IPS DF 6.9 (cell line): ENCODE results near the gene MAD1L1.

Source experiments
- DNase-seq: peaks from one replicate; pipeline ENCODE4 v3.0.0-alpha.2; 2013; ENCODE audit warnings: low read depth, low spot score
- H3K27ac ChIP-seq: one replicate; pipeline ENCODE4 v1.5.1; 2013; ENCODE audit warnings: low read length, control low read depth
- H3K27me3 ChIP-seq: 2 replicates; pipeline ENCODE4 v1.6.1; 2013; ENCODE audit warnings: mild to moderate bottlenecking, low read length; ENCODE audit not compliant: control insufficient read depth, insufficient read depth
- H3K36me3 ChIP-seq: 2 replicates; pipeline ENCODE4 v1.6.1; 2013; ENCODE audit warnings: low read length; ENCODE audit not compliant: control insufficient read depth, insufficient read depth
- H3K4me1 ChIP-seq: 2 replicates; pipeline ENCODE4 v1.6.1; 2013; ENCODE audit warnings: low read length; ENCODE audit not compliant: control insufficient read depth, insufficient read depth
- H3K4me3 ChIP-seq: 2 replicates; pipeline ENCODE4 v1.5.1; 2013; ENCODE audit warnings: mild to moderate bottlenecking, low read length
- H3K9me3 ChIP-seq: 2 replicates; pipeline ENCODE4 v1.6.1; 2013; ENCODE audit warnings: low read length, inconsistent platforms; ENCODE audit not compliant: control insufficient read depth, insufficient read depth
- WGBS: extraction: QIAGEN DNeasy Blood & Tissue Kit; methylation state at CpG from one replicate; pipeline ENCODE4 v1.1.7; 2013; ENCODE audit warnings: mixed read lengths, missing lambda C conversion rate; ENCODE audit not compliant: insufficient read length, insufficient coverage; 5-methylcytosine and 5-hydroxymethylcytosine counted together

Gene MAD1L1

GRCh38 chr7:2095436-2095835 is 137.3 kb downstream of the MAD1L1 start:
- H3K36me3 ChIP-seq, result no peaks in the 10 kb centered on the region
- no peaks in the 10 kb centered on the region for H3K4me1 ChIP-seq
- H3K9me3 ChIP-seq, result no peaks in the 10 kb centered on the region
- no peaks in the 10 kb centered on the region for H3K27me3 ChIP-seq
- WGBS, result no CpG with 5 or more reads among the region's 20 CpGs
- H3K27ac ChIP-seq, result no peak overlapping the region
- no peak overlapping the region for H3K4me3 ChIP-seq
- no peak for DNase-seq

- Histone ChIP-seq H3K36me3 (no peaks in the 10 kb centered on the region; the same call in 1 of the 2 replicates), H3K27me3 (no peaks in the 10 kb centered on the region), H3K4me1 (no peaks in the 10 kb centered on the region), H3K27ac (no peak overlapping the region), H3K9me3 (no peaks in the 10 kb centered on the region), H3K4me3 (no peak overlapping the region)
- no CpG with 5 or more reads among the region's 13 CpGs for WGBS
- no peak for DNase-seq
These were observed 138.2 kb downstream of the MAD1L1 start for GRCh38 chr7:2094454-2095045.

- no peaks in the 10 kb centered on the region for H3K27me3 ChIP-seq
- H3K4me3 ChIP-seq, result no peak overlapping the region
- H3K36me3 ChIP-seq, result no peaks in the 10 kb centered on the region; the same call in 1 of the 2 replicates
- WGBS, result no CpG with 5 or more reads among the region's 13 CpGs
- no peak for DNase-seq
- H3K9me3 ChIP-seq, result no peaks in the 10 kb centered on the region
- H3K27ac ChIP-seq, result no peak overlapping the region
- no peaks in the 10 kb centered on the region for H3K4me1 ChIP-seq
These were observed 138.9 kb downstream of the MAD1L1 start for GRCh38 chr7:2093843-2094220.

GRCh38 chr7:2093215-2093842 is 139.4 kb downstream of the MAD1L1 start:
- Histone ChIP-seq H3K36me3 (no peaks in the 10 kb centered on the region; the same call in 1 of the 2 replicates), H3K4me1 (no peaks in the 10 kb centered on the region)
- DNase-seq, result no peak

GRCh38 chr7:2092279-2092678 is 140.5 kb downstream of the MAD1L1 start:
- no peak for DNase-seq
- Histone ChIP-seq H3K4me3 (no peak overlapping the region), H3K36me3 (no peaks in the 10 kb centered on the region; the same call in 1 of the 2 replicates), H3K27me3 (no peaks in the 10 kb centered on the region), H3K9me3 (no peaks in the 10 kb centered on the region), H3K27ac (no peak overlapping the region), H3K4me1 (no peaks in the 10 kb centered on the region)
- no CpG with 5 or more reads among the region's 8 CpGs for WGBS

More at GRCh38 chr7:2093215-2093842, 139.4 kb downstream of the MAD1L1 start:
- Histone ChIP-seq H3K27me3 (no peaks in the 10 kb centered on the region), H3K9me3 (no peaks in the 10 kb centered on the region), H3K27ac (no peak overlapping the region), H3K4me3 (no peak overlapping the region)
- no CpG with 5 or more reads among the region's 15 CpGs for WGBS

GRCh38 chr7:2090526-2091520 is 141.9 kb downstream of the MAD1L1 start:
- no peak overlapping the region for H3K4me3 ChIP-seq
- no CpG with 5 or more reads among the region's 29 CpGs for WGBS
- no peaks in the 10 kb centered on the region; the same call in 1 of the 2 replicates for H3K36me3 ChIP-seq
- no peak overlapping the region for H3K27ac ChIP-seq
- no peaks in the 10 kb centered on the region for H3K27me3 ChIP-seq
- H3K4me1 ChIP-seq, result no peaks in the 10 kb centered on the region
- no peaks in the 10 kb centered on the region for H3K9me3 ChIP-seq
- DNase-seq, result no peak

- no peak overlapping the region for H3K4me3 ChIP-seq
- WGBS, result no CpG with 5 or more reads among the region's 15 CpGs
- H3K27ac ChIP-seq, result no peak overlapping the region
- H3K36me3 ChIP-seq, result peaks cover 4% of the 10 kb centered on the region; the same call in 1 of the 2 replicates
- no peak for DNase-seq
- H3K9me3 ChIP-seq, result no peaks in the 10 kb centered on the region
- no peaks in the 10 kb centered on the region for H3K27me3 ChIP-seq
- H3K4me1 ChIP-seq, result no peaks in the 10 kb centered on the region
These were observed 143.9 kb downstream of the MAD1L1 start for GRCh38 chr7:2088801-2089200.

GRCh38 chr7:2087744-2088143 is 145.0 kb downstream of the MAD1L1 start:
- Histone ChIP-seq H3K27ac (no peak overlapping the region), H3K4me3 (no peak overlapping the region), H3K36me3 (peaks cover 4% of the 10 kb centered on the region; the same call in 1 of the 2 replicates), H3K9me3 (no peaks in the 10 kb centered on the region), H3K4me1 (no peaks in the 10 kb centered on the region), H3K27me3 (no peaks in the 10 kb centered on the region)
- no CpG with 5 or more reads among the region's 11 CpGs for WGBS
- DNase-seq, result no peak

GRCh38 chr7:2086229-2086628 is 146.5 kb downstream of the MAD1L1 start:
- Histone ChIP-seq H3K27ac (no peak overlapping the region), H3K9me3 (no peaks in the 10 kb centered on the region), H3K36me3 (peaks cover 4% of the 10 kb centered on the region; the same call in 1 of the 2 replicates), H3K4me3 (no peak overlapping the region), H3K4me1 (no peaks in the 10 kb centered on the region), H3K27me3 (no peaks in the 10 kb centered on the region)
- DNase-seq, result no peak
- no CpG with 5 or more reads among the region's 13 CpGs for WGBS

GRCh38 chr7:2085804-2086203 is 146.9 kb downstream of the MAD1L1 start:
- WGBS, result no CpG with 5 or more reads among the region's 16 CpGs
- H3K9me3 ChIP-seq, result no peaks in the 10 kb centered on the region
- DNase-seq, result no peak
- H3K36me3 ChIP-seq, result peaks cover 4% of the 10 kb centered on the region; the same call in 1 of the 2 replicates
- H3K27ac ChIP-seq, result no peak overlapping the region
- H3K4me3 ChIP-seq, result no peak overlapping the region
- H3K4me1 ChIP-seq, result no peaks in the 10 kb centered on the region
- no peaks in the 10 kb centered on the region for H3K27me3 ChIP-seq
